SU-DHL-6 (cell line): Measurements from ENCODE around the gene THSD4.
A peak's percentile ranks its signal among the peaks of the same experiment; 100 is the strongest.

Source experiments
- H2AFZ ChIP-seq: fragments of 200-600 bp; sonication (generic); 2 replicates; pipeline ENCODE4 v1.6.1; 2014; ENCODE audit warnings: low read depth, mild to moderate bottlenecking, moderate library complexity, mixed read lengths, antibody characterized with exemption, low read length; ENCODE audit not compliant: severe bottlenecking
- H3F3A ChIP-seq: fragments of 200-600 bp; shearing (Covaris generic); 2 replicates; pipeline ENCODE4 v1.6.0; 2016; ENCODE audit warnings: antibody characterized with exemption, mild to moderate bottlenecking; ENCODE audit not compliant: insufficient read depth
- H3K27ac ChIP-seq: fragments of 200-600 bp; sonication (generic); 2 replicates; pipeline ENCODE4 v1.5.1; 2016; ENCODE audit warnings: low read depth, mild to moderate bottlenecking, low read length, moderate library complexity, mixed read lengths
- H3K27me3 ChIP-seq: fragments of 200-600 bp; sonication (generic), shearing (Covaris generic); 2 replicates; pipeline ENCODE4 v1.6.0; 2014; ENCODE audit warnings: mild to moderate bottlenecking, low read length
- H3K36me3 ChIP-seq: fragments of 200-600 bp; sonication (generic); 2 replicates; pipeline ENCODE4 v1.6.1; 2014; ENCODE audit warnings: mild to moderate bottlenecking, low read length, mixed read lengths
- H3K4me2 ChIP-seq: fragments of 300-600, 200-600 bp; shearing (Covaris generic), sonication (generic); 2 replicates; pipeline ENCODE4 v1.6.0; 2014; ENCODE audit warnings: low read length, low read depth, mild to moderate bottlenecking; ENCODE audit not compliant: poor library complexity, severe bottlenecking
- H3K4me3 ChIP-seq: fragments of 200-600 bp; sonication (generic); 2 replicates; pipeline ENCODE4 v1.5.1; 2014; ENCODE audit warnings: antibody characterized with exemption, low read length, mild to moderate bottlenecking, mixed read lengths; ENCODE audit not compliant: insufficient read depth, poor library complexity, severe bottlenecking
- H3K79me2 ChIP-seq: fragments of 200-600 bp; sonication (generic); 2 replicates; pipeline ENCODE4 v1.6.1; 2014; ENCODE audit warnings: mild to moderate bottlenecking, low read length, moderate library complexity; ENCODE audit not compliant: insufficient read depth
- H3K9ac ChIP-seq: fragments of 200-600 bp; sonication (generic); 2 replicates; pipeline ENCODE4 v1.7.0; 2014; ENCODE audit warnings: mild to moderate bottlenecking, low read length
- H3K9me2 ChIP-seq: fragments of 200-600 bp; sonication (generic); replicated peaks from 2 replicates; pipeline ENCODE4 v1.6.1; 2014; ENCODE audit warnings: low read length; ENCODE audit not compliant: insufficient read depth
- H3K9me3 ChIP-seq: fragments of 200-600 bp; sonication (generic); 2 replicates; pipeline ENCODE4 v1.6.1; 2014; ENCODE audit warnings: low read length, mixed read lengths; ENCODE audit not compliant: insufficient read depth
- H4K20me1 ChIP-seq: fragments of 200-600 bp; sonication (generic); 2 replicates; pipeline ENCODE4 v1.6.1; 2014; ENCODE audit warnings: low read depth, mild to moderate bottlenecking, antibody characterized with exemption, low read length, moderate library complexity, mixed read lengths
- EZH2phosphoT487 ChIP-seq: fragments of 200-600 bp; sonication (generic), shearing (Covaris generic); conservative IDR thresholded peaks from 2 replicates; pipeline ENCODE4 v1.6.1; 2018; ENCODE audit warnings: mild to moderate bottlenecking, antibody characterized with exemption, low read length, moderate library complexity, mixed read lengths
- TF ChIP-seq, protein P1 (sequence below): fragments of 200-600 bp; sonication (generic); IDR thresholded peaks from one replicate; pipeline ENCODE4 v1.5.1; 2017; ENCODE audit warnings: antibody characterized with exemption, mild to moderate bottlenecking, low read length, moderate library complexity; ENCODE audit not compliant: insufficient read depth, poor library complexity, severe bottlenecking

The THSD4 gene

DNA sequence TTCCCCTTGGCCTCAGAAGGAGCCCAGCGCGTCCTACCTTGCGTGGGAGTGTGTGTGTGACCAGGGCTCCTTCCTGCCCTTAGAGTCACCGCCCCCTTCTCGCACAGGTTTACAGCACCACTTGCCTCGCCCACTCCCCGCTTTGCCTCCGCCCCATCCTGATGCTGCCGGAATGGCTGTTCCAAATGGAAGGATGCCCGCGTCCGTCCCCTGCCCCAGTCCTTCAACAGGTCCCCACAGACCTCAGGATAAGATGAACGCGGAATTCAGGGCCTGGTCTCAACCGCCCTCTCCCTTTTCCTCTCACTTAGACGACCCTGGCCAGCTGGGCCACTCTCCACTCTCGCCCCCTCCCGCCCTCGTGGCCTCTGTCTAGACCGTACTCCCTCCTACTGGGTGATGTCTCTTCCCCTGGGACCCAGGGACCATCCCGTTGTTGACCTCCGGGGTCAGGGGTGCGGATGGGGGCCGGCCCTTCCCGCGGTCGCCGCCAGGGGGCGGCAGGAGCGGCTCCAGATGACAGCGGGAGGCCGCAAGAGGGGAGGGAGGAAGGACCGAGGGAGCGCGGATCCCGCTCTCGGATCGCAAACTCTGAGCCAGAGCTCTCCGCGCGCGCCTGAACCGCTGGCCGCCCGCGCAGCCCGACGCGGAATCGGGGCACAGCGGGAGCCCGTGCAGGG, at the start of gene THSD4:
TSS of gene THSD4 (plus strand) at position 585 of the 680 bp plus-strand sequence.
- H2AFZ ChIP-seq = no peak within 1 kb of the TSS
- no peaks in the 10 kb centered on the region for H3K79me2 ChIP-seq
- no peak within 1 kb of the TSS for H3K27ac ChIP-seq
- H4K20me1 ChIP-seq = no peaks in the 10 kb centered on the region
- no peak within 1 kb of the TSS for H3K4me3 ChIP-seq
- H3K9ac ChIP-seq = no peak within 1 kb of the TSS
- no peaks in the 10 kb centered on the region for H3K27me3 ChIP-seq
- no peaks in the 10 kb centered on the region for H3K9me3 ChIP-seq
- H3K9me2 ChIP-seq = no peaks in the 10 kb centered on the region
- TF ChIP-seq EZH2phosphoT487 = no peak
- TF ChIP-seq, protein P1, sequence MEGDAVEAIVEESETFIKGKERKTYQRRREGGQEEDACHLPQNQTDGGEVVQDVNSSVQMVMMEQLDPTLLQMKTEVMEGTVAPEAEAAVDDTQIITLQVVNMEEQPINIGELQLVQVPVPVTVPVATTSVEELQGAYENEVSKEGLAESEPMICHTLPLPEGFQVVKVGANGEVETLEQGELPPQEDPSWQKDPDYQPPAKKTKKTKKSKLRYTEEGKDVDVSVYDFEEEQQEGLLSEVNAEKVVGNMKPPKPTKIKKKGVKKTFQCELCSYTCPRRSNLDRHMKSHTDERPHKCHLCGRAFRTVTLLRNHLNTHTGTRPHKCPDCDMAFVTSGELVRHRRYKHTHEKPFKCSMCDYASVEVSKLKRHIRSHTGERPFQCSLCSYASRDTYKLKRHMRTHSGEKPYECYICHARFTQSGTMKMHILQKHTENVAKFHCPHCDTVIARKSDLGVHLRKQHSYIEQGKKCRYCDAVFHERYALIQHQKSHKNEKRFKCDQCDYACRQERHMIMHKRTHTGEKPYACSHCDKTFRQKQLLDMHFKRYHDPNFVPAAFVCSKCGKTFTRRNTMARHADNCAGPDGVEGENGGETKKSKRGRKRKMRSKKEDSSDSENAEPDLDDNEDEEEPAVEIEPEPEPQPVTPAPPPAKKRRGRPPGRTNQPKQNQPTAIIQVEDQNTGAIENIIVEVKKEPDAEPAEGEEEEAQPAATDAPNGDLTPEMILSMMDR = peak; percentile 34
- H3K36me3 ChIP-seq = no peaks in the 10 kb centered on the region
- no peak within 1 kb of the TSS for H3K4me2 ChIP-seq
- no peaks in the 10 kb centered on the region for H3F3A ChIP-seq

DNA sequence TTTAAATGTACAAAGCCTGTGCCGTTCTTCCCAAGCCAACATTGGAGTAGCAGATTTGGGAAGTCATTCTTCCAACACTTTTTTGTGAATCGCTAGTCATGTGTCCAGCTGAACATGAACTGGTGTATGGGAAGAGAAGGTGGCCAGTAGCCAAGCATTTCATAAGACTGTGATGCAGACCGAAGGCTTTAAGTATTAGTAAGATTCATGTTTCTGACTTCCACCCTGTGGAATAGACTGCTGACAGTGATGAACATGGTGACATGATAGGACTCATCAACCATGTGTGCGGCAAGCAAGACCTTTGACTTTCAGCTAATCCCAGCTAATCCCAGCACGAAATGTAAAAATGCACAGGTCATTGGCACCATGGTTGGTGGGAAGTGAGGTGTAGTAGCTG, 48.3 kb upstream of the THSD4 start:
- Histone ChIP-seq H2AFZ (no peak overlapping the region), H3K9me3 (no peaks in the 10 kb centered on the region), H3F3A (no peaks in the 10 kb centered on the region), H4K20me1 (no peaks in the 10 kb centered on the region), H3K36me3 (no peaks in the 10 kb centered on the region), H3K9me2 (no peaks in the 10 kb centered on the region), H3K27me3 (no peaks in the 10 kb centered on the region), H3K4me2 (no peak overlapping the region), H3K79me2 (no peaks in the 10 kb centered on the region), H3K4me3 (no peak overlapping the region), H3K27ac (no peak overlapping the region), H3K9ac (no peak overlapping the region)
- TF ChIP-seq EZH2phosphoT487 = no peak
- TF ChIP-seq, protein P1 = no peak

DNA sequence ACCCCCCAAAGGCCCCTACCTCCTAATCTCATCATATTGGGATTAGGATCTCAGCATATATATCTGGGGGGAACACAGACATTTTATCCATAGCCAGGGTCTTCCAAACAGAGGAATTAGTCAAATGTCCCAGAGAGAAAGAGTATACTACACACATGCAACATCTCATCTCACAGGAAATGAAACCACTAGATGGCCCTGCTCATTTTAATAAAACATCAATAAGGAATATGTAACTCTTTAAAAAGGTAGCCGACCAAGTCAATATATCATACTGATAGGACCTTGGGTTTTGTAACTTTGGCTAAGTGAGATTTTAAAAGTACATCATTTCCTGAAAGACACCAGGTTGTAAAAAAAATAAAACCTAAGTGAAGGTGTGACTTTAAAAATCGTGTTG, 45.6 kb upstream of the THSD4 start:
- TF ChIP-seq, protein P1 = no peak
- TF ChIP-seq EZH2phosphoT487 = no peak
- Histone ChIP-seq H3K9ac (no peak overlapping the region), H3K9me2 (no peaks in the 10 kb centered on the region), H3K36me3 (no peaks in the 10 kb centered on the region), H3K9me3 (no peaks in the 10 kb centered on the region), H2AFZ (no peak overlapping the region), H3F3A (no peaks in the 10 kb centered on the region), H4K20me1 (no peaks in the 10 kb centered on the region), H3K4me3 (no peak overlapping the region), H3K27me3 (no peaks in the 10 kb centered on the region), H3K79me2 (no peaks in the 10 kb centered on the region), H3K4me2 (no peak overlapping the region), H3K27ac (no peak overlapping the region)
